Lower leg skin (tissue), 4 donors: ENCODE results near the gene POLR3K. TPM values are rescaled to one million over a fixed set of nuclear protein-coding genes. Genes with fewer than 3 reads are reported as not detected.
A peak's percentile ranks its signal among the peaks of the same experiment; 100 is the strongest.

Experiments
- DNase-seq, 2 donors: peaks; one replicate each; pipeline ENCODE4 v3.0.0-alpha.2; 2019; ENCODE audit warnings: low spot score in 2 of 2
- H3K4me3 ChIP-seq: fragments of 200-600 bp; sonication (generic); 2 replicates; pipeline ENCODE4 v1.5.1; 2017; ENCODE audit warnings: mild to moderate bottlenecking, low read depth; ENCODE audit not compliant: poor library complexity, severe bottlenecking
- POLR2A ChIP-seq, 2 donors: fragments of 450-650 bp; IDR thresholded peaks; one replicate each; pipeline ENCODE4 v1.6.1; 2016 to 2017; ENCODE audit warnings: antibody characterized with exemption in 2 of 2, mild to moderate bottlenecking in 1 of 2, moderate library complexity in 1 of 2
- WGBS, 2 donors: methylation state at CpG; one replicate each; pipeline ENCODE4 v1.1.5; 2018; 5-methylcytosine and 5-hydroxymethylcytosine counted together
- intact Hi-C: fragments of 100-400 bp; cut with DNase I; formaldehyde crosslinking; loops from one replicate; pipeline ENCODE4 v1.15.0; 2023; ENCODE audit warnings: low total_unique reads
- total RNA-seq, 4 donors: library from RNA; depleted of rRNA; stranded (reverse); fragments of >200 nt; gene quantifications; one replicate each; pipeline ENCODE4 v1.1.0, GENCODE V29; 2016
- TF ChIP-seq, protein P1 (sequence below), 3 donors: fragments of 450-650 bp; IDR thresholded peaks; one replicate each; pipeline ENCODE4 v1.5.1; 2016; ENCODE audit warnings: antibody characterized with exemption in 3 of 3, mild to moderate bottlenecking in 3 of 3, moderate library complexity in 2 of 3

Gene POLR3K
- 1 to 10 TPM; 1.1 to 6.0 (median 3.0) TPM for total RNA-seq

DNA sequence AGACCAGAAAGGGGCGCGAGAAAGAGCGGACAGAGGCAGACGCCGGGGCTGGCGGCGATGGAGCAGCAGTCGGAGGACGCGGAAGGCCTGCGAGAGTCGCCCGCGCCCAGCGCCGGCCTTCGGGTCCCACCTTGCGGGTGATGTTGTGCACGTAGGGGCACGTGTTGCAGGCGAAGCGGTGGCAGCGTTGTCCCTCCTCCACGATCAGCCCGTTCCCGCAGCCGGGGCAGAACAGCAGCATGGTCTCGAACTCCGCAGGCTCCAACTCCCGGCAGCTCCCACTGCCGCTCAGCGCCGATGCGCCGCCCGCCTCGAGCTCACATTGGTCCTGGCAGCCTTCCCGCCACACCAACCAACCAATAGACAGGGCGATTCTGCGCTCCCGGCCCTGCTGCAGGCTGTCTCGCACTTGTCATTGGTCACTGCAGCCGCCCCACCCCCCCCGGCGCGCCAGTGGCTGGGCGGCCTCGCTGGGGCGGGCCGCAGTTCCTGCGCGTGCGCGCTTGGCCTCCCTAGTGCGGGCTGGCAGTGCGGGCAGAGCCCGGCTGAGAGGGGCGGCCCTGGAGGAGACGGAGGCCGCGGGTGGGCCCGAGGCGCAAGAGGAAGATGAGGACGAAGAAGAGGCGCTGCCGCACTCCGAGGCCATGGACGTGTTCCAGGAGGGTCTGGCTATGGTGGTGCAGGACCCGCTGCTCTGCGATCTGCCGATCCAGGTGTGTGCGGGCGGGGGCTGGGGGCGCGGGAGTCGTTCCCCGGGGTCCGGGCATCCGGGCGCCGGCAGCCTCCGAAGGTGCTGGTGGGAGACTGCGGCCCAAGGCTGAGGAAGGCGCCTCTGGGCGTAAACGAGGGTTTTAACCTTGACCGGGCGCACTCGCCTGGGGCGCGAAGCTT is at the start of gene POLR3K, which contains the start of gene SNRNP25:
Gene POLR3K, minus strand, starts transcription at position 263 of the 891 bp plus-strand sequence. Its CDS starts 22 bp downstream, at position 241.
Gene SNRNP25, plus strand, starts transcription at position 483 of the 891 bp plus-strand sequence. Its CDS starts 189 bp downstream, at position 672.
- peak within 1 kb of the TSS; percentile 63 for H3K4me3 ChIP-seq
- intact Hi-C loops: no loop called here

DNA sequence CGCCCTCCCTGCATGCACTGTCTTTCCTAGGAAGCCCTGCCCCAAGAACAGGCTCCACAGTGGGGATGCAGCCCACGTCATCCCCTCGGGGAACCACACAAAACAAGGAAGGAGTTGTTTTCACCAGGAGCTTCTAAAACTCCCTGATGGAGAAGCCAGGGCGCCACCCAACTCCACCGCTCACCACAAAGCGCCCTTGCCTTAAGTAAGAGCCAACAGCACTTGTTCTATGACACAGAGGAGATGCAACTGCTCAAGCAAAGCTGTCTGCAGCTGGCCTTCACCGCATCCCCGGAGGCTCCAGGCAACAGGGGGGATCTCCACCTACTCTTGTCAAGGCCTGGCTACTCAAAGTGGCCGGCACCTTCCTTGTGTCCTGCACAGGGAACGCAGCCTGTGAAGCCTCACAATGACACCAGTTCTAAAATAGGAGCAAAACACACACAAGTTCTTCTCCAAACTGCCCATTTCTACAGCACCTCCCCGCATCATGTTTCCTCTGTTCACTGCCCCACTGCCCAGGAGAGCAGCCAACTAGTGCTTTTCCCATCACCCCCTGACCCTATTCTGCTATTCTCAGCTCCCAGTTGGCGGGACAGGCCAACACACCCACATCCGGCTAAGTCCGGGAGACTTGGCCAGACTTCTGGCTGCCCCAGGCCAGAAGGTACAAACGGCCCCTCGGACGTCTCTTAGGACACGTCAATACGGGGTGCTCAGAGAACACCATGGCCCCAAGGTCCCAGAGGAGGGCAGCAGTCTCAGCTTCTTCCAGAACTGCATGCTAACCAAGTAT is 48.9 kb upstream of the POLR3K start:
- no peak overlapping the region for H3K4me3 ChIP-seq
- DNase-seq: no peak
- WGBS, 2 donors: 57 to 74% methylated on average over 15 to 19 of the region's 19 CpGs
- intact Hi-C loops: no loop called here
- TF ChIP-seq, protein P1, sequence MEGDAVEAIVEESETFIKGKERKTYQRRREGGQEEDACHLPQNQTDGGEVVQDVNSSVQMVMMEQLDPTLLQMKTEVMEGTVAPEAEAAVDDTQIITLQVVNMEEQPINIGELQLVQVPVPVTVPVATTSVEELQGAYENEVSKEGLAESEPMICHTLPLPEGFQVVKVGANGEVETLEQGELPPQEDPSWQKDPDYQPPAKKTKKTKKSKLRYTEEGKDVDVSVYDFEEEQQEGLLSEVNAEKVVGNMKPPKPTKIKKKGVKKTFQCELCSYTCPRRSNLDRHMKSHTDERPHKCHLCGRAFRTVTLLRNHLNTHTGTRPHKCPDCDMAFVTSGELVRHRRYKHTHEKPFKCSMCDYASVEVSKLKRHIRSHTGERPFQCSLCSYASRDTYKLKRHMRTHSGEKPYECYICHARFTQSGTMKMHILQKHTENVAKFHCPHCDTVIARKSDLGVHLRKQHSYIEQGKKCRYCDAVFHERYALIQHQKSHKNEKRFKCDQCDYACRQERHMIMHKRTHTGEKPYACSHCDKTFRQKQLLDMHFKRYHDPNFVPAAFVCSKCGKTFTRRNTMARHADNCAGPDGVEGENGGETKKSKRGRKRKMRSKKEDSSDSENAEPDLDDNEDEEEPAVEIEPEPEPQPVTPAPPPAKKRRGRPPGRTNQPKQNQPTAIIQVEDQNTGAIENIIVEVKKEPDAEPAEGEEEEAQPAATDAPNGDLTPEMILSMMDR (IDR thresholded peaks at IDR 0.05): no peak
- no peak for TF ChIP-seq POLR2A (IDR thresholded peaks at IDR 0.05)

More for the DNA sequence above, at the start of gene POLR3K, which contains the start of gene SNRNP25:
- TF ChIP-seq, protein P1 (IDR thresholded peaks at IDR 0.05): no peak
- TF ChIP-seq POLR2A (IDR thresholded peaks at IDR 0.05): no peak
- WGBS, 2 donors: 0 to 1% methylated on average over 22 to 79 of the region's 91 CpGs
- peak; percentile 99 to 100 for DNase-seq

DNA sequence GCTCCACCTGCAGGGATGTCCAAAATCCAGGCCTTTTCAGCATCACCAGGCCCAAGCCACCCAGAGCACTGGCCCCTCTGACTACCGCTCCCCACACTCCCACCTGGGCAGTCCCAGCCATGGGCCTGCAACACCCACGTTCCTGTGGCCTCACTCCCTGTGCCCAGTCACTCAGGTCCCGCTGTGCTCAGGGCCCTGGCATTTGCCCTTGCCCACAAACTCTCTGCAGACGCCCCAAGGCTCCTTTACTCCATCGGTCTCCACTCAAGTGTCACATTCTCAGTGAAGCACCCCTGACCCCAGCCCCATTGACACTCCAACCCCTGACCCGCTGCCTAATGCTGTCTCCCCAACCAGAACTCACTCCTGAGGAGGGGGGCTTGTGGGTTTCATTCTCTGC is 48.2 kb upstream of the POLR3K start:
- TF ChIP-seq POLR2A (IDR thresholded peaks at IDR 0.05): no peak
- intact Hi-C loops: no loop called here

DNA sequence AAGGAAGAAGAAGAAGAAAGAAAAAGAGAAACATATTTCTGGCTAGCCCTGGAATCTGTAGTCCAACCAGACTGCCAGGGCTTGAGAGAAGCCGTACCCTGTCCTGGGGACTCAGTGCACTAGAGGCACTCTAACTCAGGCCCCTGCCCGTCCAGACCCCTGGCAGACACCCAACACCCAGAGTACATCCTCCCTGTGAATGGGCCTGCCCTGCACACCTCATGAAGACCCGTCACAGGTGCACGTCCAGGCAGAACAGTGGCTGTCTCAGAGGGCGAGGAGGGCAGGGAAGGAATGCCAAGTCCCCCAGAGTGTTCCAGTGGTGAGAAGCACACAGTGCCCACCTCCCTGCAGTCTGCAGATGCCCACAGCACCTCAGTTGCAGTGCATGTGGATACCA is 47.6 kb upstream of the POLR3K start:
- 81% methylated on average over 5 of the region's 5 CpGs for WGBS, 2 donors
- TF ChIP-seq, protein P1 (IDR thresholded peaks at IDR 0.05): no peak
- no peak for TF ChIP-seq POLR2A (IDR thresholded peaks at IDR 0.05)
- no peak for DNase-seq
- intact Hi-C loops: no loop called here
- no peak overlapping the region for H3K4me3 ChIP-seq

More for the DNA sequence above, 48.2 kb upstream of the POLR3K start:
- no peak for DNase-seq
- H3K4me3 ChIP-seq: no peak overlapping the region
- 75 to 76% methylated on average over 6 of the region's 6 CpGs for WGBS, 2 donors

DNA sequence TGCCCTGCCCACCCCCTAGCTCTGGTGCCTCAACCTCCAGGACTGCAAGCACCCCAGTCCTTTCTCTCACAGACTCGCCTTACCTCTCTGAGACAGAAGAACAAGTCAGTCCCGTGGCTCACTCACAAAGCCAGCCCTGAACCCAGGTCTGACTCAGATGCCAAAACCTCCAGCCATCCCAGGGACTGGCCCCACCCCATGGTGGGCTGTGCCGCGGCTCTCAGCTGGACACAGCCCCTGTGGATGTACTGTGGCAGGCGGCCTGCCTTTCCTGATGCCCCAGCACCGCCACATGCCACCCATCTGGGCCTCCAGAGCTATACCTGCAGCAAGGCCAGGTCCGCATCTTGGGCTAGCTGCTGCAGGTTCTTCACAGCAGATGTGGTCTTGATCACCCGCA is 44.4 kb upstream of the POLR3K start:
- no peak for TF ChIP-seq POLR2A (IDR thresholded peaks at IDR 0.05)
- TF ChIP-seq, protein P1 (IDR thresholded peaks at IDR 0.05): no peak
- 81 to 83% methylated on average over 7 to 8 of the region's 8 CpGs for WGBS, 2 donors
- no peak for DNase-seq
- intact Hi-C loops: loop anchor here (2.0 kb wide), 1 partner anchor 33 kb away; no protein-coding TSS in a partner anchor
- no peak overlapping the region for H3K4me3 ChIP-seq
